ENCODE data around the gene STPG3.

STPG3 gene

GRCh38 chr9:137231372-137232039 lies 19.6 kb upstream of the STPG3 start:
- Histone ChIP-seq H3K4me3 (no peak overlapping the region), H3K27ac (no peak overlapping the region)

DNA sequence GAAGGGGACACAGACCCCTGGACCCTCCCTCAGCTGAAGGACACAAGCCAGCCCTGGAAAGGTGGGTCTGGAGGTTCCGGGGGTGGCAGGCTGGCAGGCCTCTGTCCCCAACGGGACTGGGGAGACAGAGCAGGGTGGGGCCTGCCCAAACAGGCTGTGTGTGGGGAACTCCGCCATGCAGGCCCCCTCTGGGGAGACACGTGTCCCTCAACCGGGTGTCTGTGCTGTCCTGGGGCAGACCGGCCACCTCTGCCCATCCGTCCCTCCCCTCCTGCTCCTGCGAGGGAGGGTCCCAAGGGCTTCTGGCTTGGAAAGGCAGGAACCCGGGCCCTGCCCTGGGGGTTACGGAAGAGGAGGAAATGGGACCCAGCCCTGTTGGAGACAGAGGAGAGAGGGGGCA lies 19.0 kb upstream of the STPG3 start:
- H3K27ac ChIP-seq: no peak overlapping the region
- no peak overlapping the region for H3K4me3 ChIP-seq

DNA sequence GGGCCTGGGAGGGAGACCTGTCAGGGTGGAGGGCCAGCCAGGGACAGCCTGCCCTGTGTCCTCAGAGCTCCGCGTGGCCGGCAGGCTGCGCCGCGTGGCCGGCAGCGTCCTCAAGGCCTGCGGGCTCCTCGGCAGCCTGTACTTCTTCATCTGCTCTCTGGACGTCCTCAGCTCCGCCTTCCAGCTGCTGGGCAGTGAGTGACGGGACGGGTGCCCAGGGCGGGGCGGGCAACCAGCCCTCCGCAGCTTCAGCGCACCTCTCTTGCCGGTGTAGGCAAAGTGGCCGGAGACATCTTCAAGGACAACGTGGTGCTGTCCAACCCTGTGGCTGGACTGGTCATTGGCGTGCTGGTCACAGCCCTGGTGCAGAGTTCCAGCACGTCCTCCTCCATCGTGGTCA lies 18.6 kb upstream of the STPG3 start:
- Histone ChIP-seq H3K4me3 (no peak overlapping the region), H3K27ac (no peak overlapping the region)

- no peak overlapping the region for H3K4me3 ChIP-seq
These were observed 17.7 kb upstream of the STPG3 start for GRCh38 chr9:137233143-137233980.

GRCh38 chr9:137234055-137234697 lies 16.9 kb upstream of the STPG3 start:
- Histone ChIP-seq H3K27ac (no peak overlapping the region), H3K4me3 (no peak overlapping the region)

More at GRCh38 chr9:137233143-137233980, 17.7 kb upstream of the STPG3 start:
- no peak overlapping the region for H3K27ac ChIP-seq

DNA sequence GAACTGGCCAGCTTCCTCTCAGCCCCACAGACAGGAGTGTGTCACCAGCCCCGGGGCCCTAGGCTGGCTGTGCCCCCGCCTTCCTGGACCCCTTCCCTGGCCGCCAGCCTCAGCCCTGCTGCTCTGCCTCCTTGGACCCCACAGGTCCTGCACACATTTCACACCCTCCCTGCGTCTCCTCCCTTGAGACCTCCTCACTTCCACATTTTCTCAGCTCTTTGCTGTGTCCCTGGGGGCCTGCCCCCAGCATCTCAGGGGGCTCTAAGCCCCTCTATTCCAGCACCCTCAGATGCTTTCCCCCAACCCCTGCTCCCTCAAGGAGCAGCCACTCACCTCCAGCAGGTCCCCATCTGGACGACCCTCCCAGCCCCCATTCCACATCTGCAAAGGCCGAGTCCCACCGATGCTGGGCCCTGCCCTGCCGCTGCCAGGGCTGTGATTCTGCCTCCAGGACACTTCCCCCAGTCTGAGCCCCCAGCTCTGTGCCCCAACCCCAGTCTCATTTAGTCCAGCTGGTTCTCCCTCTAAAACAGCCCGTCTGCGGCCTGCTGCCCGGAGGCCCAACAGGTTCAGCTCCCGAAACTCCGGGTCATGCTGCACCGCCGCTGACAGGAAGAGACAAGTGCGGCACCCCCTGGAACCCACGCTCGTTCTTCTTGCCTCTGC lies 16.2 kb upstream of the STPG3 start:
- H3K4me3 ChIP-seq: no peak overlapping the region
- no peak overlapping the region for H3K27ac ChIP-seq

DNA sequence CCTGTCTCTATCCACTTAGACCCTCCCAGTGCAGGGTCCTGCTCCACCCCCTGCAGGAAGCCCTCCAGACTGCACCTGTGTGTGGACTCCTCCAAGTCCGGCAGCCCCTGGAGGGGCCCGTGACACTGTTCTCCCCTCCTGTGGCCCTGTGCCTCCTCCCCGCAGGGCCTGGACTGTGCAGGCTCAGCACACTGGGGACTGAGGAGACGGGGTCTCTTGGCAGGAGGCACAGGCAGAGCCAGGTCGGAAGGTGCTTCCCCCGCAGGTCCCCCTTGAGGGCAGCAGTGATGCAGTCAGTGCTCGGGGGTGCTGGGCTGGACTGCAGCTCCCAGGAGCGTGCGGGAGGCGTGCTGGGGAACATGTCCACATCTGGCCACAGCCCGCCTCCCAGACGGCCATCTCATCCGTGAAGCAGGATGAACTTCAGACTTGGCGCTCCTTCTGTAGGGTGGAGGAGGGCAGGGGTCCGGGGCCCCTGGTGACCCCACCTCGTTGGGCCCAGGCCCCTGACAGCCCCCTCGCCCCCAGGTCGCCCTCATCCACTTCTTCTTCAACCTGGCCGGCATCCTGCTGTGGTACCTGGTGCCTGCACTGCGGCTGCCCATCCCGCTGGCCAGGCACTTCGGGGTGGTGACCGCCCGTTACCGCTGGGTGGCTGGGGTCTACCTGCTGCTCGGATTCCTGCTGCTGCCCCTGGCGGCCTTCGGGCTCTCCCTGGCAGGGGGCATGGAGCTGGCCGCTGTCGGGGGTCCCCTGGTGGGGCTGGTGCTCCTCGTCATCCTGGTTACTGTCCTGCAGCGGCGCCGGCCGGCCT lies 15.5 kb upstream of the STPG3 start:
- no peak overlapping the region for H3K4me3 ChIP-seq
- no peak overlapping the region for H3K27ac ChIP-seq

GRCh38 chr9:137236238-137236935 lies 14.7 kb upstream of the STPG3 start:
- H3K4me3 ChIP-seq: peak overlapping the region in 1 of 7 experiments; percentile 0
- H3K27ac ChIP-seq: peak overlapping the region in 1 of 21 experiments; percentile 14

GRCh38 chr9:137236936-137237421 lies 14.1 kb upstream of the STPG3 start:
- peak overlapping the region in 1 of 7 experiments; percentile 0 for H3K4me3 ChIP-seq
- H3K27ac ChIP-seq: peak overlapping the region in 3 of 21 experiments; percentile 2 to 45 (median 14)

DNA sequence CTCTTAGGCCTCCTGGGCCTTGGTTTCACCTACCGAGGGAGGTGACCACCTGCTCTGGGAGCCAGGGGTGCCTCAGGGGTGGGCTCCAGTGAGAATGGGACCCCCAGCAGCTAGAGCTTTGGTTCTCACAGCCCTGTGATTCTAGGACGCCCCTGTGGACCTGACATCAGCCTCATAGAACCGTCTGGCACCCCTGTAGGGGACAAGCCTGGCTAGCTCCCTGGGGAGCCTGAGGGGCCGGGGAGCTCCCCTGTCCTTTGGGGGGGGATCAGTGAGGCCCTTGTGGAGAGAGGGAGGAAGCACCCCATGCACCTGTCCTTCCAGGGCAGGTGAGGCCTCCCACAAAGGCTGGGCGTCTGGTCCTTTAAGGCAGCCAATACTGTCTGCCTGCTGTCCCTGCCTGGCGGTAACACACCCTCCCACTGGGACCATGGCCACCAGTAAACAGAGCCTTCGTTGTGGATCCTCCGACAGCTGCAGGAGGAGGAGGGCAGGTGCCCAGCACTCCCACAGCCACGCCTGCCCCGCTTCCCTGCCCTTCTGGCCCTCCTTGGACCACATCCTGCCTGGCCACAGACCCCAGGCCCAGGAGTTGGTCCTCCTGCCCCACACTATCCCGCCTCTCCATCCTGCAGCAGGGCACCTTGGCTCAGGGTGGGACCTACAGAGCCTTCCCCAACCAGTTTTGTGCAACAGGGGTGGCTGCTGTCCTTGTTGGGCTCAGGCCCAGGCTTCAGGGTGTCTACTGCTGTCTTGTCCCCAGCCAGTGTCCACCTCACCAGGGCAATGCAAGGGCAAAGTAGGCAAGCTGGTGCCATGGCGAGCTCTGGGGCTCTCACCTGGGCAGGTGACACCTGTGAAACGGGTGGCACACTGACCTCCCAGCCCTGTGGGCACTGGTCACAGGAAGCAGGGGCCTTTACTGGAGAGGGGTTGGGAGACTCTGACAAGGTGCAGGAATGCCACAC lies 13.0 kb upstream of the STPG3 start:
- Histone ChIP-seq H3K27ac (peak overlapping the region in 10 of 21 experiments; percentile 2 to 49 (median 32)), H3K4me3 (no peak overlapping the region)

GRCh38 chr9:137239541-137240200 lies 11.4 kb upstream of the STPG3 start:
- Histone ChIP-seq H3K27ac (peak overlapping the region; percentile 94 to 99 (median 96)), H3K4me3 (peak overlapping the region; percentile 58 to 90 (median 79))

- Histone ChIP-seq H3K4me3 (peak overlapping the region; percentile 58 to 90 (median 79)), H3K27ac (peak overlapping the region; percentile 94 to 99 (median 96))
These were observed 10.7 kb upstream of the STPG3 start for GRCh38 chr9:137240318-137240840.

- Histone ChIP-seq H3K4me3 (peak within 1 kb of the TSS; percentile 83 to 92 (median 88)), H3K27ac (peak within 1 kb of the TSS; percentile 94 to 99 (median 97))
These were observed 10.1 kb upstream of the STPG3 start, which contains the start of gene TUBB4B for GRCh38 chr9:137240841-137241489. Gene TUBB4B, plus strand, starts transcription at chr9:137241287. Its CDS starts 74 bp downstream, at chr9:137241361.

DNA sequence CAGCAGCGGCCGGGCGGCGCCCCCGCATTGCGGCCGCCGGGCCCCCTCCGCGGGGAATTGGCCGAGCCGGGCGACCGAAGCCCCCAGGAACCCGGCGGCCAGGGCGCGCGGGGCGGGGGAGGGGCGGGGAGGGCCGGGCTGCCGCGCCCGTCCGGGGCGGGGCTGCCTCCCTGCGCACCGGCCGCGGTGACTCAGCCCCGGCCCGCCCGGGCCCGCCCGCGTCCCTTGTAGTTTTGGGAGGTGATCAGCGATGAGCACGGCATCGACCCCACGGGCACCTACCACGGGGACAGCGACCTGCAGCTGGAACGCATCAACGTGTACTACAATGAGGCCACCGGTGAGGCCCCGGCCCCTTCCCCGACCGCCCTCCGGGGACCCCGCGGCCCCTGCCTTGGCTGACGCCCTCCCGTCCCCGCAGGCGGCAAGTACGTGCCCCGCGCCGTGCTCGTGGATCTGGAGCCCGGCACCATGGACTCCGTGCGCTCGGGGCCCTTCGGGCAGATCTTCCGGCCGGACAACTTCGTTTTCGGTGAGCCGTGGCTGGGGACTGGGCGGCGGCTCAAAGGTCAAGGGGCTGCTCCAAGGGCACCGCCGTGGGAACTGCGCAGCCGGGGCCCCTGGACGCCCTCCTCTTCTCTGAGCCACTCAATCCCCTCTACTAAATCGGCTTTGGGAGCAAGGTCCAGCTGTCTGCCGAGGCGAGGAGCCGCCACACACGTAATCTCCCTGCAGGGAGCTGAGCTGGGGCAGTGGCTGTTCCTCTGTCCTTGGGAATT lies 9.4 kb upstream of the STPG3 start:
- H3K4me3 ChIP-seq: peak overlapping the region; percentile 83 to 92 (median 88)

More for the DNA sequence above, 9.4 kb upstream of the STPG3 start:
- H3K27ac ChIP-seq: peak overlapping the region; percentile 82 to 98 (median 93)
